Measurements from ENCODE around the gene BICDL2. TPM values are rescaled to one million over a fixed set of nuclear protein-coding genes. Genes with fewer than 3 reads are reported as not detected.

BICDL2 gene
- total and polyA plus RNA-seq, 2 of the 8 experiments (the other 6 are each of a cell fraction or from before 2014, with no cell fraction given): 7.3 to 15.9 TPM

- ChIA-PET POLR2A (ENCODE audit: partially characterized antibody) (interaction anchor here (0.6 to 25.4 kb wide), 13 partner anchors 9 to 118 kb away, joined by 3 to 455 read pairs (median 11); partner anchors contain the start of genes CLDN6, HCFC1R1, KREMEN2 and PAQR4), CTCF (ENCODE audit: partially characterized antibody) (interaction anchor here (0.7 to 3.7 kb wide), 12 partner anchors 10 to 214 kb away, joined by 3 to 27 read pairs (median 6); partner anchors contain the start of genes CLDN6 and PAQR4)
- H2AFZ ChIP-seq (ENCODE audit: low read length): no peak overlapping the region
- FAIRE-seq (no peak), DNase-seq (ENCODE audit: low read depth in 1 of 2, low spot score in 2 of 2) (no peak)
- no peak overlapping the region for H3K23ac ChIP-seq (ENCODE audit: insufficient read length)
- no peak overlapping the region; a peak in 2 of 7 replicates for H3K9ac ChIP-seq (replicated peaks in 1 of 4; ENCODE audit: extremely low read depth in 1 of 4, low read depth in 3 of 4, low read length in 3 of 4)
- H3K4ac ChIP-seq (replicated peaks; ENCODE audit: insufficient read length, low read depth, low read length): peak overlapping the region; percentile 83
- peak overlapping the region; percentile 54 for H3K56ac ChIP-seq (replicated peaks; ENCODE audit: insufficient read length, low read depth, low read length)
- WGBS, 2 experiments (ENCODE audit: extremely low coverage in 1 of 2, insufficient coverage in 1 of 2, insufficient read length in 1 of 2, insufficient replicate concordance in 2 of 2, low coverage in 1 of 2, low lambda C conversion rate in 2 of 2, missing lambda C conversion rate in 1 of 2): 47% methylated on average over 33 of the region's 33 CpGs; no CpG with 5 or more reads in 1 of the 2 experiments
- peaks cover 12% of the 10 kb centered on the region; the same call in 1 of the 2 replicates for H3K23me2 ChIP-seq (ENCODE audit: low read depth, low read length)
- H4K20me1 ChIP-seq (replicated peaks in 1 of 2; ENCODE audit: control insufficient read depth in 1 of 2, insufficient read depth in 2 of 2, low read length in 2 of 2): peaks cover 10 to 16% of the 10 kb centered on the region in 2 experiments
- H3K14ac ChIP-seq (ENCODE audit: insufficient read length): no peak overlapping the region
- peak overlapping the region; percentile 97 for H2BK5ac ChIP-seq (ENCODE audit: low read depth, low read length)
- peak overlapping the region; percentile 98 for H4K8ac ChIP-seq (ENCODE audit: extremely low read depth, insufficient read depth, low read length)
- peak overlapping the region; percentile 7 to 78 (median 38); a peak in 5 of 8 replicates for H3K4me3 ChIP-seq (ENCODE audit: extremely low read depth in 1 of 4, insufficient read depth in 2 of 4, low read depth in 3 of 4, low read length in 4 of 4)
- peaks cover 0 to 8% of the 10 kb centered on the region in 2 experiments; a peak in 2 of 4 replicates for H3K79me2 ChIP-seq (ENCODE audit: control insufficient read depth in 1 of 2, insufficient read depth in 2 of 2, low read length in 2 of 2)
- H2BK15ac ChIP-seq (ENCODE audit: low read length): peak overlapping the region; percentile 92; the same call in 1 of the 2 replicates
- no peaks in the 10 kb centered on the region for H3K9me3 ChIP-seq (ENCODE audit: insufficient read depth in 2 of 2, low read depth in 1 of 2, low read length in 1 of 2)
- H3K36me3 ChIP-seq (ENCODE audit: control insufficient read depth in 2 of 4, insufficient read depth in 4 of 4, low read length in 3 of 4): peaks cover 0 to 11% (median 4%) of the 10 kb centered on the region in 4 experiments; a peak in 5 of 8 replicates
- 0 out of 2 replicates have a peak overlapping the region, but pooled peaks have one; percentile 28 for H3K27ac ChIP-seq (ENCODE audit: low read depth, low read length)
- H3K4me2 ChIP-seq (ENCODE audit: insufficient read depth in 1 of 2, low read depth in 2 of 2, low read length in 2 of 2): peak overlapping the region; percentile 38 to 93
- peak overlapping the region; percentile 68 for H2BK120ac ChIP-seq (replicated peaks; ENCODE audit: low read depth, low read length)
- peak overlapping the region; percentile 86 for H2BK12ac ChIP-seq (ENCODE audit: low read depth, low read length)
- peak overlapping the region; percentile 68; the same call in 1 of the 2 replicates for H2AK5ac ChIP-seq (ENCODE audit: low read depth, low read length)
- peaks cover 3 to 23% (median 14%) of the 10 kb centered on the region in 4 experiments for H3K4me1 ChIP-seq (replicated peaks in 1 of 4; ENCODE audit: control insufficient read depth in 3 of 4, insufficient read depth in 4 of 4, low read length in 3 of 4)
- H4K5ac ChIP-seq (ENCODE audit: insufficient read length, low read depth, low read length): peak overlapping the region; percentile 78
- H3K27me3 ChIP-seq (replicated peaks in 1 of 4; ENCODE audit: control insufficient read depth in 3 of 4, extremely low read depth in 1 of 4, insufficient read depth in 3 of 4, low read length in 3 of 4): no peaks in the 10 kb centered on the region; a peak in 1 of 7 replicates
- peak; percentile 31; the same call in 1 of the 2 replicates for TF ChIP-seq SP1 (IDR thresholded peaks at IDR 0.05; ENCODE audit: low read depth, low read length)
- TF ChIP-seq PHF8 (conservative IDR thresholded peaks at IDR 0.05; ENCODE audit: low read depth, low read length): 0 out of 2 replicates have a peak, but pooled peaks have one; percentile 25
- no peak for TF ChIP-seq CEBPB (IDR thresholded peaks at IDR 0.05; ENCODE audit: low read depth, low read length)
- H2BK20ac ChIP-seq (ENCODE audit: low read length): peak overlapping the region; percentile 17; the same call in 1 of the 2 replicates
- H3K79me1 ChIP-seq (ENCODE audit: low read depth, low read length): peaks cover 6% of the 10 kb centered on the region
- peak overlapping the region; percentile 66 for H3K18ac ChIP-seq (ENCODE audit: extremely low read depth, low read length)
- peak overlapping the region; percentile 95 for H4K91ac ChIP-seq (replicated peaks; ENCODE audit: insufficient read length, low read length)
Observed at GRCh38 chr16:2981177-2981898, 55.4 kb downstream of the BICDL2 start.

Data from H1 (cell line).